ENCODE data around the gene HOXC12.

The HOXC12 gene

DNA sequence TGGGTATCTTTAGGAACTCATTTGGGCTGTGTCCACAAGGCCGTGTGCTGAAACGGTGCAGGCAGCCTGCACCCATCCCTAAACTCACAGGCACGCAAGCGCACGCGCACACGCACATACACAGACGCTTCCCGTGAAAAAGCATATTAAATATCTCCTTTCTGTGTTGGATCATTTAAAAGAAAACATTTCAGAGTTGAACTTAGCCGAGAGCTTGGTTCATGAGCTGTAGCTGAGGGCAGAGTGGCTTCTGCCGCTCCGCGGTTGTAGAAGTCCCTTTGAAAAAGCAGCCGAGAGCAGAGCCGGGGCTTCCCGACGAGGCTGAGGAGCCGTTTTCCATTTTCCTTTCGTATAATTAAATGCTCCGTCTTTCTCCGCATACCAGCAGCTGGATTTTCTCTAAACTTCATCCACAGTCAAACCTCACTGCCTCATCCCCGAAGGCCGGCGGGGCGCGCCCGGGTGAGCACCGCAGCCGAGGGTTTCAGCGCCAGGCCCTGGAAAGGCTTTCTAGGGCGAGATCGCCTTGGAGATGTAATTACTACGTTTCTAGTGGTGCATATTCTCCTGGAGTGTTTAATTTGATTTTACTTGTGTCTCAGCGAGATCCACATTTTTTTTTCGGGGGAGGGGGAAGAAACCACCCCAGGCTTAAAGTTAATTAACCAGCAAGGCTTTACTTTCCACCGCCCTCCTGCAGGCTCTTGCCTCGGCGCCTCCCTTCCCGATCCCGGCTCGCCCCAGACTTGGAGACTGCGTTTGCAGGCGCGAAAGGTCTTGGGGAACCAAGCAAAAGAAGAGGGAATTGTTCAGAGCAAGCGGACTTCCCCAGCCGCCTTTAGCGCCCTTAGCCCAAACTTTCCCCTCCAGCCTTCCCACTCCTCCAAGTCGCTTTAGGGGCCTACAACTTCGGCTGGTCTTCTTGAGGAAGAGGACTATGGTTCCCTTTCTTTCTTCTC, 19.0 kb upstream of the HOXC12 start:
- H3K4me1 ChIP-seq (ENCODE audit: control insufficient read depth, low read depth, low read length): no peaks in the 10 kb centered on the region
- H3K36me3 ChIP-seq (ENCODE audit: control insufficient read depth, low read depth, low read length): no peaks in the 10 kb centered on the region
- no peak overlapping the region for H3K27ac ChIP-seq (ENCODE audit: low read length)
- H3K9ac ChIP-seq (ENCODE audit: low read length): no peak overlapping the region
- H3K27me3 ChIP-seq (ENCODE audit: control insufficient read depth, insufficient read depth, low read length): peaks cover 100% of the 10 kb centered on the region
- H3K4me3 ChIP-seq (ENCODE audit: low read length): no peak overlapping the region
- no peaks in the 10 kb centered on the region for H3K9me3 ChIP-seq (ENCODE audit: control insufficient read depth, low read depth, low read length)

DNA sequence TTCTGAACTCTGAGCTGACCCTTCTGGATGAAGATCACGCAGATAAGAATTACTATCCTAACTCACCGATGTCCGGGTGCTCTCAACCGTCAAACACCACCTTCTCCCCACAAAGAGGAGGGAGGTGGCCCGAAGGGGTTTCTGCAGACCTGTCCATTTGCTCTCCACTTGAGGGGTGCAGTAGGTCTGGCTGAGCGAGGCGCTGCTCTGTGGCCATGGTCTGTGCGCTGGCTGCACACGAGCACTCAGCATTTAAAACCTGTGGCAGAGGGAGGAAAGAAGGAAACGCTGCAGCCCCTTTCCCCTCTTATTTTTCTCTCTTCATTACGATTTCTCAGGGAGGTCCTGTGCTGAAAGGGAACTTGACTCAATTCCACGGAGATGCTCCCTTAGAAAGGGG, 17.6 kb upstream of the HOXC12 start:
- H3K9ac ChIP-seq (ENCODE audit: low read length): no peak overlapping the region
- H3K4me1 ChIP-seq (ENCODE audit: control insufficient read depth, low read depth, low read length): no peaks in the 10 kb centered on the region
- H3K4me3 ChIP-seq (ENCODE audit: low read length): no peak overlapping the region
- no peak overlapping the region for H3K27ac ChIP-seq (ENCODE audit: low read length)
- H3K27me3 ChIP-seq (ENCODE audit: control insufficient read depth, insufficient read depth, low read length): peaks cover 100% of the 10 kb centered on the region
- H3K36me3 ChIP-seq (ENCODE audit: control insufficient read depth, low read depth, low read length): no peaks in the 10 kb centered on the region
- no peaks in the 10 kb centered on the region for H3K9me3 ChIP-seq (ENCODE audit: control insufficient read depth, low read depth, low read length)

DNA sequence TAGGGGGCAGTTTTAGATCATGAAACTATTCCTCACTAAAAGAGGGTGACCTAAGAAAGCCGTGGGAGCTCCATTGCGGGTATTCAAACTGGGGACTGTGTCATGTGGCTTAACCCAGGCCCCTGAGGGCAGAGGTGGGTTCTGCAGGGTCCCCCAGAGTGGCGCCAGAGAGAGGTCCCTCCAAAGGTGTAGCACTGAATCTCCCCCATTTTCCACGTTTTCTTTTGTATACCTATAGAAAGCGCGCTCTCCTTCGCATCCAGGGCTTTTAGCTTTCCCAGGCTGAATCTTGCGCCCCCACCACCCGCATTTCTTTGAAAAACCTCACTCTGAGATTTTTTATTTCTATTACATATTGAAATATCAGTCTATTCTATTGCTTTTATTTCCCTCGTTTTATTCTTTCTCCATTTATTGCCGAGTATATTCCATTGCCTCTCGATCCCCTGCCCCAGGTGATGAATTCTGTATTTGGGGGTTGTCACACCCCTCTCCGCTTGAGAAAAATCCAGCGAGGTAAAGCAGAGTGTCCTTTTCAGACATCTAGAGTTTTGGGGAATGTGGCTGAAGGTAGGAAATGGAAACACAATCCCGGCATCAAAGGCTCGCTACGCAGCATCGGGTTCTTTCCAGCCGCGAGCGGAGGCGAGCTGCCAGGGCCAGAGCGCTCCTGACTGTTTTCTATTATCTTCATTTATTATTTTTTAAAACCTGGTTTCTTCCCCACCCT, 16.9 kb upstream of the HOXC12 start:
- Histone ChIP-seq H3K27me3 (ENCODE audit: control insufficient read depth, insufficient read depth, low read length) (peaks cover 100% of the 10 kb centered on the region), H3K27ac (ENCODE audit: low read length) (no peak overlapping the region), H3K9ac (ENCODE audit: low read length) (no peak overlapping the region), H3K4me1 (ENCODE audit: control insufficient read depth, low read depth, low read length) (no peaks in the 10 kb centered on the region), H3K9me3 (ENCODE audit: control insufficient read depth, low read depth, low read length) (no peaks in the 10 kb centered on the region), H3K36me3 (ENCODE audit: control insufficient read depth, low read depth, low read length) (no peaks in the 10 kb centered on the region), H3K4me3 (ENCODE audit: low read length) (no peak overlapping the region)

DNA sequence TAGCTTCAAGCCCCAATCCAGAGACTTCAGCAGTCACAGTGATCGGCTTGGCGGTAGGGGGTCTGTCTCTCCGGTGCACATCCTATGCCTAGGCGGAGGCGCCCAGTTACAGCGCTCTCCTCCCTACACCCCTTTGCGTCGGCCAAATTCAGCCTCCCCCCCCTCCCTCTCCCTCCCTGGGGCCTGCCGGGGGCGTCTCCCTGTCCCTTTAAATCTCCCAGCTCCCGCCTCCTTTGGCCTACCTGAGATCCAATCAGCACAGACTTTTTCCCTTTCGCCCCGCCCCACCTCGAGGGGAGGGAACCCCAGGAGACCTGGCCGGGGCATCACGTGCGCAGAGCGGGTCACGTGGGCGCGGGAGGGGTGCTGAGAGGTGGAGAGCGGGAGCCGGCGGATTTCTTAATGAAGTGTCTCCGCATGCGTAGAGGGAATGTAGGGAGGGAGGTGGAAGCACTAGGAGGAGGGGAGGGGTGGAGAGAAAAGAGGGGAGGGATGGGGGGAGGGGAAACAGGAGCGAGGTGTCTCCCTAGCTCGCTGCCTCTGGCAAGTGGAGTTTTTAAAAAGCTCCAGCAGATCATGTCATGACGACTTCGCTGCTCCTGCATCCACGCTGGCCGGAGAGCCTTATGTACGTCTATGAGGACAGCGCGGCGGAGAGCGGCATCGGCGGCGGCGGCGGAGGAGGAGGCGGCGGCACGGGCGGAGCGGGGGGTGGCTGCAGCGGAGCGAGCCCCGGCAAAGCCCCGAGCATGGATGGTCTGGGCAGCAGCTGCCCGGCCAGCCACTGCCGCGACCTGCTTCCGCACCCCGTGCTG, 16.2 kb upstream of the HOXC12 start, which contains the start of gene HOXC13:
TSS of gene HOXC13 (plus strand) at position 506 of the 815 bp plus-strand sequence. CDS start at position 582, 76 bp downstream.
- Histone ChIP-seq H3K9ac (ENCODE audit: low read length) (no peak within 1 kb of the TSS), H3K36me3 (ENCODE audit: control insufficient read depth, low read depth, low read length) (no peaks in the 10 kb centered on the region), H3K4me1 (ENCODE audit: control insufficient read depth, low read depth, low read length) (no peaks in the 10 kb centered on the region), H3K27ac (ENCODE audit: low read length) (no peak within 1 kb of the TSS), H3K9me3 (ENCODE audit: control insufficient read depth, low read depth, low read length) (no peaks in the 10 kb centered on the region), H3K27me3 (ENCODE audit: control insufficient read depth, insufficient read depth, low read length) (peaks cover 100% of the 10 kb centered on the region), H3K4me3 (ENCODE audit: low read length) (no peak within 1 kb of the TSS)

DNA sequence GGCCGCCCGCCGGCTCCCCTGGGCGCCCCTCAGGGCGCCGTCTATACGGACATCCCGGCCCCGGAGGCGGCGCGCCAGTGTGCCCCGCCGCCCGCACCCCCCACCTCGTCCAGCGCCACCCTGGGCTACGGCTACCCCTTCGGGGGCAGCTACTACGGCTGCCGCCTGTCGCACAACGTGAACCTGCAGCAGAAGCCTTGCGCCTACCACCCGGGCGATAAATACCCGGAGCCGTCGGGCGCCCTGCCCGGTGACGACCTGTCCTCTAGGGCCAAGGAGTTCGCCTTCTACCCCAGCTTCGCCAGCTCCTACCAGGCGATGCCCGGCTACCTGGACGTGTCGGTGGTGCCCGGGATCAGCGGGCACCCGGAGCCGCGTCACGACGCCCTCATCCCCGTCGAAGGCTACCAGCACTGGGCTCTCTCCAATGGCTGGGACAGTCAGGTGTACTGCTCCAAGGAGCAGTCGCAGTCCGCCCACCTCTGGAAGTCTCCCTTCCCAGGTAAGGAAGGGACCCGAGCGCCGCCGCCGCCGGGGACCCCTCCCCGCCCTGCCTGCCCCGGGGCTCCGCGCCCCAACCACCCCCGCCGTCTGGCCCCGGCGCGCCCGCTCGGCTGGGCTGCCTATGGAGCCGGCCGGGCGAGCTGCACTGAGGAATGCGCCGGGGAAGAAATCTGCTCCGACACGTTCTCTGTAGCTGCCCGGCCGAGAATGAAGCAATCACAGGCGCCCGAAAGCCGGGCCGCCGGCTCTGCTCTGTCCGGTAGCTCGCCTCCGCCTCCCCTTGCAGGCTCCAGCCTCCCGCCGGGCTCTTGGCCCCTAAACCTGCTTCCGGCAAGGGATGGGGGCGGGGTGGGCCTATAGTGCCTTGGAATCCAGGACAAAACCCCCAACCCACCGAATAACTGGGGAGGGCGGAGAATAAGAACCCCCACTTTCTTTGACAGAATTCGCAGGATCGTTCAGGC, 15.3 kb upstream of the HOXC12 start:
- H3K27me3 ChIP-seq (ENCODE audit: control insufficient read depth, insufficient read depth, low read length): peaks cover 100% of the 10 kb centered on the region
- H3K4me3 ChIP-seq (ENCODE audit: low read length): no peak overlapping the region
- H3K4me1 ChIP-seq (ENCODE audit: control insufficient read depth, low read depth, low read length): no peaks in the 10 kb centered on the region
- no peak overlapping the region for H3K9ac ChIP-seq (ENCODE audit: low read length)
- no peak overlapping the region for H3K27ac ChIP-seq (ENCODE audit: low read length)
- no peaks in the 10 kb centered on the region for H3K36me3 ChIP-seq (ENCODE audit: control insufficient read depth, low read depth, low read length)
- no peaks in the 10 kb centered on the region for H3K9me3 ChIP-seq (ENCODE audit: control insufficient read depth, low read depth, low read length)

DNA sequence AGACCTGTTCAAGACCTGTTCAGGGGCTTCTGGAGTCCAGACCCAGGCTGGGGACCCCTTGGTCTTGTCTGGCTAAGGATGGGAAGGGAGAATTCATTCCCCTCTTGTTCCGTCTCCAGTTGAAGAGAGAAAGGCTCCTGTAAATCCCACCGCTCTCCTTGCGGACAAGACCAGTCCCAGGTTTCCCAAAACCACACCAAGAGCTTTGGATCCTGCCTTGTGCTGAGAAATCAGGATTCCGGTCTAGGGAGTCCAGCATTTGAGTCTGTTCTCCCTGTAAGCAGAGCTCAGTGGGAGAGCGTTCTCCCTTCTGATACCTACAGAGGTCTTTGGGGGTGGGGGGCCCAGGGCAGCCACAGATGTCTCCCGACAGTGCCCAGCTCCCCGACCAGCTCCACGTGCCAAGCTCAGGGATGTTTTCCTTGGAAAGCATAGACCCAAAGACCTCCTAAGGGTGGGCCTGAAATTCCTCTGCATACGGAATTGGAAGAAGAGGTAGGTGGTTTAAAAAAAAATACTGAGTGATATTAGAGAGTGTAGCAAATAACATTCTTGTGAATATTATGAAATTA, 14.2 kb upstream of the HOXC12 start:
- Histone ChIP-seq H3K27me3 (ENCODE audit: control insufficient read depth, insufficient read depth, low read length) (peaks cover 100% of the 10 kb centered on the region), H3K9me3 (ENCODE audit: control insufficient read depth, low read depth, low read length) (no peaks in the 10 kb centered on the region), H3K9ac (ENCODE audit: low read length) (no peak overlapping the region), H3K36me3 (ENCODE audit: control insufficient read depth, low read depth, low read length) (no peaks in the 10 kb centered on the region), H3K4me1 (ENCODE audit: control insufficient read depth, low read depth, low read length) (no peaks in the 10 kb centered on the region), H3K4me3 (ENCODE audit: low read length) (no peak overlapping the region), H3K27ac (ENCODE audit: low read length) (no peak overlapping the region)

DNA sequence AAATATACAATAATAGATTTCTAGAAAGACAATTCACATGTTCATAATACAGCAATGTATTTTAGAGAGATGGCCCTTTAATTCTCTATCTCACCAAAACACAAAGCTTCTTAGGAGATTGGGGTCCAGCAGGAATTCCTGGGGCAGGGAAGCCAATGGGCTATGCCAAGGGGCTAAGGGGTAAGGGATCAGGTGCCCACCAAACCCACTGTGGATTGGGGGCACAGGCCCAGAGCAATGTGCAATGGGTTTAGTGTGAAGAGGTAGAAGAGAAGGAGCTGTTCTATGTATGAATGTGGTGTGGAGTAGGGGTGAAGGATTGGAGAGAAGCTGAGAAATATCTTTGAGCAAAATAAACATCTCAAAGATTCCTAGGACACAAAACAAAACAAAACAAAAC, 13.5 kb upstream of the HOXC12 start:
- H3K36me3 ChIP-seq (ENCODE audit: control insufficient read depth, low read depth, low read length): no peaks in the 10 kb centered on the region
- no peak overlapping the region for H3K4me3 ChIP-seq (ENCODE audit: low read length)
- H3K9ac ChIP-seq (ENCODE audit: low read length): no peak overlapping the region
- H3K9me3 ChIP-seq (ENCODE audit: control insufficient read depth, low read depth, low read length): no peaks in the 10 kb centered on the region
- H3K27me3 ChIP-seq (ENCODE audit: control insufficient read depth, insufficient read depth, low read length): peaks cover 100% of the 10 kb centered on the region
- H3K27ac ChIP-seq (ENCODE audit: low read length): no peak overlapping the region
- no peaks in the 10 kb centered on the region for H3K4me1 ChIP-seq (ENCODE audit: control insufficient read depth, low read depth, low read length)

DNA sequence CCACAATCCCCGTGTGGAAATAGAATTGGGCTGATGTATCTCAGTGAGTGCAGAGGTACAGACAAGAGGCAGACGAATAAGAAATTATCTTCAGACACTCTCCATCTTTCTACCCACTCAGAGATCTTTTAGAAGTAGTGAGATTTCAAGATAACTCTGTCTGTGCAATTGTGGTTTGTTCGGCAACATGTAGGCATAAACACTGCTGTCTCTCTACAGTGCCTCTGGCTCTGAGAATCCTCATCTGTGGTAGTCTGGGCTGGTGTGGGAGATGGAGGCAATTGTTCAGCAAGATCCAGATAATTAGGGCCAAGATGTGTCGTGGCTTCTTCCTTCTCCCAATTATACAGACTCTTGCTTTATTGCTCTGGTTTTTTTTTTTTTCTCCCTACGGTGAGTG, 13.0 kb upstream of the HOXC12 start:
- Histone ChIP-seq H3K36me3 (ENCODE audit: control insufficient read depth, low read depth, low read length) (no peaks in the 10 kb centered on the region), H3K4me3 (ENCODE audit: low read length) (no peak overlapping the region), H3K27me3 (ENCODE audit: control insufficient read depth, insufficient read depth, low read length) (peaks cover 100% of the 10 kb centered on the region), H3K4me1 (ENCODE audit: control insufficient read depth, low read depth, low read length) (no peaks in the 10 kb centered on the region), H3K9me3 (ENCODE audit: control insufficient read depth, low read depth, low read length) (no peaks in the 10 kb centered on the region), H3K9ac (ENCODE audit: low read length) (no peak overlapping the region), H3K27ac (ENCODE audit: low read length) (no peak overlapping the region)

DNA sequence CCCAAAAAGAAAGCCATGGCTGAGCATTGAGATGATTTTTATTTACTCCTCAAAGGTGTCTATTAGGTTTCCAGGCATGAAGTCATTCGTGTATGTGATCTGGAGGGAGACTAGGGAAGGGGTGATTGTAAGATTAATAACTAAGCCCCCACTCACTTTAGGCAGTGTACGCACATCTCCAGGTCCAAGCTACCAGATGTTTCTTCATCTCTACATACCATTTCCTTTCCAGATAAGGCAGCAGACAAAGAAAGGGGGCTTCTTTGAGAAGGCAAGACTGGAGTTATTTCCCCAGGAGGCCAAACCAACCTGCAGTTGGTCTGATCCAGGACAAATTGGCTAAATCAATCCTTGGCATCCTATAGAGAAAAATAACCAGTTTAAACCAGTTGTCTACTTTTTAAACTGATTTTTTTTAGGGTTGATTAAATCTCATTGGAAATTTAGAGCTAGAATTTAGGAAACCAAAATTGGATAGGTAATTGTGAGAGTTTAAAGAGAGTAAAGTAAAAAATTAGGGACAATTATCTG, 12.2 kb upstream of the HOXC12 start:
- Histone ChIP-seq H3K4me1 (ENCODE audit: control insufficient read depth, low read depth, low read length) (no peaks in the 10 kb centered on the region), H3K9ac (ENCODE audit: low read length) (no peak overlapping the region), H3K9me3 (ENCODE audit: control insufficient read depth, low read depth, low read length) (no peaks in the 10 kb centered on the region), H3K27ac (ENCODE audit: low read length) (no peak overlapping the region), H3K4me3 (ENCODE audit: low read length) (no peak overlapping the region), H3K27me3 (ENCODE audit: control insufficient read depth, insufficient read depth, low read length) (peaks cover 100% of the 10 kb centered on the region), H3K36me3 (ENCODE audit: control insufficient read depth, low read depth, low read length) (no peaks in the 10 kb centered on the region)

DNA sequence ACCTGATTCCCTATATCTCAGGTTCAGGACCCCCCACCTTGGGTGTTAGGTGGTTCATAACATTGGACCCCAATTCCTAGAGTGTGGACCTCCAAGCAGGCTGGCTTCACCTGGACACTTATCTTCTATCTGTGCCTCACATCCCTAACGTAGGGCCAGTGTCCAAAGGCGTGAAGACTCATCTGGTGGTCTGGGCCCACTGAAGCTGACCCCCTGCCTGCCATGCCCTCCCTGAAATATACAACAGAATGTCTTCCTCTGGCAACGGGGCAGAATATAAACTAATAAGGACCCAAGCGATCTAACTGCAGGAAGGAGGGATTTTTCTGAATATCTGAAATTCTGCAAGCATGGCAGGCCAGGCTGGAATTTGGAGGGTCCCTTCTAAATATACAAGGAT, 10.5 kb upstream of the HOXC12 start:
- H3K4me1 ChIP-seq (ENCODE audit: control insufficient read depth, low read depth, low read length): no peaks in the 10 kb centered on the region
- H3K4me3 ChIP-seq (ENCODE audit: low read length): no peak overlapping the region
- H3K27ac ChIP-seq (ENCODE audit: low read length): no peak overlapping the region
- no peak overlapping the region for H3K9ac ChIP-seq (ENCODE audit: low read length)
- peaks cover 100% of the 10 kb centered on the region for H3K27me3 ChIP-seq (ENCODE audit: control insufficient read depth, insufficient read depth, low read length)
- H3K9me3 ChIP-seq (ENCODE audit: control insufficient read depth, low read depth, low read length): no peaks in the 10 kb centered on the region
- H3K36me3 ChIP-seq (ENCODE audit: control insufficient read depth, low read depth, low read length): no peaks in the 10 kb centered on the region
